Activated T-helper 17 cell treated with anti-CD3 and anti-CD28 coated beads, Interleukin-2, amount 50 U/mL, for 72 hours (primary cell): ENCODE measurements around the gene HASPIN. TPM values are rescaled to one million over a fixed set of nuclear protein-coding genes. Genes with fewer than 3 reads are reported as not detected.
"Not testable (repeated sequence)": the region's sequence is repeated elsewhere in the genome, so short reads cannot be mapped to it uniquely, and the experiment has no call there.

ENCODE experiments used
- ATAC-seq: fragments of 150-1000 bp; cut with Tn5 transposase; replicated peaks from 2 replicates; pipeline ENCODE4 v1.10.0; 2021; ENCODE audit warnings: mild to moderate bottlenecking, moderate library complexity
- H3K27ac Mint-ChIP-seq: one replicate; pipeline ENCODE4 v1.8.0; 2022; ENCODE audit warnings: mixed read lengths
- H3K27me3 Mint-ChIP-seq: one replicate; pipeline ENCODE4 v1.8.0; 2022; ENCODE audit warnings: mixed read lengths
- H3K36me3 Mint-ChIP-seq: one replicate; pipeline ENCODE4 v1.8.0; 2022; ENCODE audit warnings: low read depth, mild to moderate bottlenecking, mixed read lengths
- H3K4me1 Mint-ChIP-seq: one replicate; pipeline ENCODE4 v1.8.0; 2022; ENCODE audit warnings: mixed read lengths
- H3K4me3 Mint-ChIP-seq: one replicate; pipeline ENCODE4 v1.8.0; 2022; ENCODE audit warnings: mild to moderate bottlenecking, mixed read lengths
- H3K9me3 Mint-ChIP-seq: one replicate; pipeline ENCODE4 v1.8.0; 2022; ENCODE audit warnings: mixed read lengths
- total RNA-seq, 2 donors: library from RNA; stranded (reverse); gene quantifications; one replicate each; pipeline ENCODE4 v1.2.3, GENCODE V29; 2022

Gene HASPIN
- total RNA-seq, 2 donors from 2014 or later, result 12.4 to 21.5 TPM

DNA sequence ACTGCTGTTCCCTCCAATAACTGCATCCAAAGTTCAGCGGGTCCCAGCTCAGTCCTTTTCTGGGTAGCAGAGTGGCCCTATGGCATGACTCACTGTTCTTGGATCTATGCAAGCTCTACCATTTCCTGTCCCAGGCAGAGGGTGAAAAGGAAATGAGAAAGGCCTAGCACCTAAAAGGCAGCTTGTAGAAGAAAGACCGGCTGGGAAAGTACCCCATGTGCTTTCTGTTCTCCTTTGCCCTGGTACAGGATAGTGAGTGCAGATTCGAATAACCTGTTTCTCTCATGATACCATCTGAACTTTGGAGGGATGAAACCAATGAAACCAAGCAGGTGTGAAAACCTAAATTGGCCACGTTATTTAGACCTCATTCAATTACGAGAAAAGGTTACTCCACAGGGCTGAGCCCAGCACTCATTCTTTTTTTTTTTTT, 12.7 kb upstream of the HASPIN start:
- peak overlapping the region; percentile 62 for H3K4me3 Mint-ChIP-seq
- peaks cover 40% of the 10 kb centered on the region for H3K36me3 Mint-ChIP-seq
- no peaks in the 10 kb centered on the region for H3K9me3 Mint-ChIP-seq
- H3K27ac Mint-ChIP-seq, result peak overlapping the region; percentile 63
- peak; percentile 96 for ATAC-seq
- H3K27me3 Mint-ChIP-seq, result no peaks in the 10 kb centered on the region
- peaks cover 32% of the 10 kb centered on the region for H3K4me1 Mint-ChIP-seq

GRCh38 chr17:3712811-3713463, 10.8 kb upstream of the HASPIN start:
- peaks cover 32% of the 10 kb centered on the region for H3K4me1 Mint-ChIP-seq
- ATAC-seq, result peak; percentile 38
- no peaks in the 10 kb centered on the region for H3K27me3 Mint-ChIP-seq
- peak overlapping the region; percentile 59 for H3K4me3 Mint-ChIP-seq
- no peaks in the 10 kb centered on the region for H3K9me3 Mint-ChIP-seq
- H3K36me3 Mint-ChIP-seq, result peaks cover 60% of the 10 kb centered on the region
- peak overlapping the region; percentile 28 for H3K27ac Mint-ChIP-seq

- H3K27ac Mint-ChIP-seq, result no peak overlapping the region
- H3K36me3 Mint-ChIP-seq, result peaks cover 83% of the 10 kb centered on the region
- no peak overlapping the region for H3K4me3 Mint-ChIP-seq
- peaks cover 25% of the 10 kb centered on the region for H3K4me1 Mint-ChIP-seq
- no peak for ATAC-seq
- H3K27me3 Mint-ChIP-seq, result no peaks in the 10 kb centered on the region
- H3K9me3 Mint-ChIP-seq, result no peaks in the 10 kb centered on the region
These were observed 8.4 kb upstream of the HASPIN start for GRCh38 chr17:3715296-3715695.

- Mint-ChIP-seq H3K4me3 (no peak overlapping the region), H3K4me1 (peaks cover 21% of the 10 kb centered on the region), H3K27ac (no peak overlapping the region)
These were observed 5.5 kb upstream of the HASPIN start for GRCh38 chr17:3718201-3718600.

GRCh38 chr17:3719265-3719664, 4.4 kb upstream of the HASPIN start:
- H3K36me3 Mint-ChIP-seq, result peaks cover 90% of the 10 kb centered on the region
- H3K27ac Mint-ChIP-seq, result no peak overlapping the region
- peak overlapping the region; percentile 98 for H3K4me3 Mint-ChIP-seq
- no peak for ATAC-seq
- H3K4me1 Mint-ChIP-seq, result peaks cover 21% of the 10 kb centered on the region
- H3K27me3 Mint-ChIP-seq, result no peaks in the 10 kb centered on the region
- H3K9me3 Mint-ChIP-seq, result no peaks in the 10 kb centered on the region

More at GRCh38 chr17:3718201-3718600, 5.5 kb upstream of the HASPIN start:
- H3K9me3 Mint-ChIP-seq, result no peaks in the 10 kb centered on the region
- peaks cover 95% of the 10 kb centered on the region for H3K36me3 Mint-ChIP-seq
- no peaks in the 10 kb centered on the region for H3K27me3 Mint-ChIP-seq
- no peak for ATAC-seq

DNA sequence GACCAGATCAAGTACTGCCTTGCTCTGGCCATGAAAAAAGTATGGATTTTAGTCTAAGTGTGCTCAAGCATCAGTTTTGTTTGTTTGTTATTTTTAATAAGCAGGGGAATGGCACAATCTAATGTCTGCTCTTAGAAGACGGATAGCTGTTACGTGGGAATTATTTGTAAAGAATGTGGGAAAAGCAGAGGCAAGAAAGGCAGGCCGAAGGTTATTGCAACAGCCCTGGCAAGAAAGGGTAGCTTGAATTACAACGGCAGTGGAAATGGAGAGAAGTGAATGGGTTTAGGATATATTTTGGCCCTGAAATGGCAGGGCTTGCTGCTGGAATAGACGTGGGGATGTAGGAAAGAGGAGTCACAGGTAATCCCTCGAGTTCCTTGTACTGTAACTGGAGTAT, 987 bp upstream of the HASPIN start:
- H3K36me3 Mint-ChIP-seq, result peaks cover 77% of the 10 kb centered on the region
- no peaks in the 10 kb centered on the region for H3K27me3 Mint-ChIP-seq
- peaks cover 27% of the 10 kb centered on the region for H3K4me1 Mint-ChIP-seq
- ATAC-seq, result no peak
- no peaks in the 10 kb centered on the region for H3K9me3 Mint-ChIP-seq
- peak overlapping the region; percentile 94 for H3K27ac Mint-ChIP-seq
- H3K4me3 Mint-ChIP-seq, result peak overlapping the region; percentile 98

DNA sequence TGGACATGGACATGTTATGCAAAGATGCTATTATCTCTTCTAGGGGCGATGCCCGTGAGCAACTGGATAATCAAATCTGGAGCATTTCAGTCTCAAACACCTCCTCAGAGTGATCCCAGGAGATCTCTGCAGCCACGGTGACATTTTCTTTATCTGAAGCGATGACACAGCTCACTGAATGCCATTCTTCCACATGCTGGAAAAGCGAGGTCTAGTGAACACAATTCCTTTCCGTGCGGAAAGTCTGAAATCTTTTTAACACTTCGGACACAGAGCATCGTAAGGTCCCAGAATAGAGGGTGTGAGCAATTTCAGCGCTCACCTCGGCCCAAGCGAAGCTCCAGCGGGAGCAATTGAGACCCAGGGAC, 531 bp upstream of the HASPIN start:
- Mint-ChIP-seq H3K4me3 (peak overlapping the region; percentile 98), H3K27me3 (no peaks in the 10 kb centered on the region), H3K36me3 (peaks cover 73% of the 10 kb centered on the region), H3K4me1 (peaks cover 27% of the 10 kb centered on the region), H3K9me3 (no peaks in the 10 kb centered on the region), H3K27ac (peak overlapping the region; percentile 94)
- peak; percentile 5 for ATAC-seq

DNA sequence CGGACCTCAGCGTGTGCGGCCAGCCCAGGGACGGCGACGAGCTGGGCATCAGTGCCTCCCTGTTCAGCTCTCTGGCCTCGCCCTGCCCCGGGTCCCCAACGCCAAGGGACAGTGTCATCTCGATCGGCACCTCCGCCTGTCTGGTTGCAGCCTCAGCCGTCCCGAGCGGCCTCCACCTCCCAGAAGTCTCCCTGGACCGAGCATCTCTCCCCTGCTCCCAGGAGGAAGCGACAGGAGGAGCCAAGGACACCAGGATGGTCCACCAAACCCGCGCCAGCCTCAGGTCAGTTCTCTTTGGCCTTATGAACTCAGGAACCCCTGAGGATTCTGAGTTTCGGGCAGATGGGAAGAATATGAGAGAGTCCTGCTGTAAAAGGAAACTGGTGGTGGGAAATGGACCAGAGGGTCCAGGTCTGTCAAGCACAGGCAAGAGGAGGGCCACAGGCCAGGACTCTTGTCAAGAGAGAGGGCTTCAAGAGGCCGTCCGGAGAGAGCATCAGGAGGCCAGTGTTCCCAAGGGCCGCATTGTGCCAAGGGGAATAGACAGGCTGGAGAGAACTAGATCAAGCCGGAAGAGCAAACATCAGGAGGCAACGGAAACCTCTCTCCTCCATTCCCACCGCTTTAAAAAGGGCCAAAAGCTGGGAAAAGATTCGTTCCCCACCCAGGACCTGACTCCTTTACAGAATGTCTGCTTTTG, 825 bp downstream of the HASPIN start:
- Mint-ChIP-seq H3K9me3 (no peaks in the 10 kb centered on the region), H3K36me3 (peaks cover 59% of the 10 kb centered on the region), H3K4me3 (peak overlapping the region; percentile 98), H3K4me1 (peaks cover 27% of the 10 kb centered on the region), H3K27me3 (no peaks in the 10 kb centered on the region), H3K27ac (peak overlapping the region; percentile 90)
- no peak for ATAC-seq

DNA sequence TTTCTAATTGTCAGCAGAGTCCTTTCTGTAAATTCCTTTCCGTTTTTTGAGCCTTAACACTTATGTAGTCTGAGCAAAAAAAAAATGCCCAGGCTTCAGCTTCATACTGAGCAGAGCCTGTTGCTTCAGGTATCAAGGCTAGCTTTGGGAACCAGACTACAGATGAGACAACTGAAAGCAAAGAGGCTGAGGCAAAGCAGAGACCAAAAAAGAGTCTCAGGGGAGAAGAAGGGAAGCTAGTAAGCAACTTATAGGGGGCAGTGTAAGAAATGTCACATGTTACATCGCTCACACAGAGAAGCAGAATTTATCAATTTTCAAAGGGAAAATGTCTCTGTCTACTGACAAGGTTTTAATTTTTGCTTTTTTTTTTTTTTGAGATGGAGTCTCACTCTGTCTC, 3.3 kb downstream of the HASPIN start:
- ATAC-seq, result no peak
- no peaks in the 10 kb centered on the region for H3K27me3 Mint-ChIP-seq
- peaks cover 35% of the 10 kb centered on the region for H3K36me3 Mint-ChIP-seq
- no peak overlapping the region for H3K4me3 Mint-ChIP-seq
- H3K9me3 Mint-ChIP-seq, result no peaks in the 10 kb centered on the region
- peaks cover 14% of the 10 kb centered on the region for H3K4me1 Mint-ChIP-seq
- H3K27ac Mint-ChIP-seq, result no peak overlapping the region

DNA sequence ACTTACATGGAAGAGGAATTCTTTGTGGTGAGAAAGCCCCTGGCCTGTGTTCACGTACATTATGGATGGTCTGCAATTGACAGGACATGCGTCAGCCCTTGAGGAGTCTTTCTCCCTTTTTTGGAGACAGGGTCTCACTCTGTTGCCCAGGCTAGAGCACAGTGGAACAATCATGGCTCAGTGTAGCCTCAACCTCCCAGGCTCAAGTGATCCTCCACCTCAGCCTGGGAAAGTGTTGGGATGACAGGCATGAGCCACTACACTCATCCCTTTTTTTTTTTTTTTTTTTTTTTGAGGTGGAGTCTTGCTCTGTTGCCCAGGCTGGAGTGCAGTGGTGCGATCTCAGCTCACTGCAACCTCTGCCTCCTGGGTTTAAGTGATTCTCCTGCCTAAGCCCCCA, 4.4 kb downstream of the HASPIN start:
- H3K36me3 Mint-ChIP-seq, result peaks cover 25% of the 10 kb centered on the region
- H3K27me3 Mint-ChIP-seq, H3K4me3 Mint-ChIP-seq, ATAC-seq, H3K27ac Mint-ChIP-seq, H3K4me1 Mint-ChIP-seq, H3K9me3 Mint-ChIP-seq: not testable (repeated sequence)

DNA sequence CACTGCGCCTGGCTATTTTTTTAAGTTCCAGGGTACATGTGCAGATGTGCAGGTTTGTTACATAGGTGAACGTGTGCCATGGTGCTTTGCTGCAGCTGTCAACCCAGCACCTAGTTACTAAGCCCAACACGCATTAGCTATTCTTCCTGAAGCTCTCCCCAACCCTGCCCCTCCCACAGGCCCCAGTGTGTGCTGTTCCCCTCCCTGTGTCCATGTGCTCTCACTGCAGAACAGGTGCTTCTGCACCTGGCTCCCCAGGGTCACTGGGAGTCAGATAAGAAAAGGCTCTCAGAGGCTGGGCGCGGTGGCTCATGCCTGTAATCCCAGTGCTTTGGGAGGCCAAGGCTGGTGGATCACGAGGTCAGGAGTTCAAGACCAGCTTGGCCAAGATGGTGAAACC, 6.2 kb downstream of the HASPIN start:
- no peaks in the 10 kb centered on the region for H3K9me3 Mint-ChIP-seq
- no peaks in the 10 kb centered on the region for H3K27me3 Mint-ChIP-seq
- no peak overlapping the region for H3K4me3 Mint-ChIP-seq
- H3K36me3 Mint-ChIP-seq, result peaks cover 15% of the 10 kb centered on the region
- peaks cover under 1% of the 10 kb centered on the region for H3K4me1 Mint-ChIP-seq
- ATAC-seq, result no peak
- H3K27ac Mint-ChIP-seq, result no peak overlapping the region

DNA sequence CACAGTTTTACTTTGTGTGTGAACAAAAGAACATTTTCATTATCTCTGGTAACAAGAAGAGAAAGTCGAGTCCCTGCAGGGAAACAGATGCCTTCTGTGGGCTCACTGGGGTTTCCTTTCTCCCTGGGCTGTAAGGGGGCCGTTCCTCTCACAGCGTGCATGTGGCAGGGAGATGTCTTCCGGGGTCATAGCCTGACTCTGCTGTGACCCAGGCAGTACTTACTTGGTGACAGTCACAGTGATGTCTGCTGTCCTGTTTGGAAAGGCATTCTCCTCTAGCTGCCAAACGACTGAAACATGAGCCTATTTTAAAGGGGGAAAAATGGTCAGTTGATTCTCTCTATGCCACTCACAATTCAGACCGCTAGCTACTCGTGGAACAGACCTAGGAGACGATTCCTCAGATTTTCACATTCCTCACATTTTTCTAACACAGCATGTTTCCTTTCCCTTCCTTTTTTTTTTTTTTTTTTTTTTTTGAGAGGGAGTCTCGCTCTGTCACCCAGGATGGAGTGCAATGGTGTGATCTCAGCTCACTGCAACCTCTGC, 7.3 kb downstream of the HASPIN start:
- Mint-ChIP-seq H3K36me3 (peaks cover 4% of the 10 kb centered on the region), H3K4me1 (no peaks in the 10 kb centered on the region), H3K4me3 (no peak overlapping the region), H3K27ac (no peak overlapping the region), H3K9me3 (no peaks in the 10 kb centered on the region), H3K27me3 (no peaks in the 10 kb centered on the region)
- ATAC-seq, result no peak

DNA sequence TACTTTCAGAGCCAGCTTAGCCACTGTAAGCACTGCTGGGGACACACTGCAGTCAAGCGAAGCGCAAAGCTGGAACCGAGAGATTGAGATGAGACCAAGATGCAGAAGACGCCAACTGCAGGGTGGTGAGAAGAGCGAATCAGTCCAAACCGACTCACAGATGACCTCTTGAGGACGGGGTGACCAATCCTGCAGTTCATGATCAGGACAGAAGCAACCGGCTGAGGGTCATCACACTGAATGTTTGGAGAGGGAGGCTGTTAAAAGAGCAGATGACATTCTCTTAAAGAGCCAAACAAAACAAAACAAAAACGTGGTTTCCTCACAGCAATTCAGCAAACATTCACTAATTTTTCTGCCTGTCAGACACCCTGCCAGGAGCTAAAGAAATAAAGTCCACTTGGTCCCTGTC, 8.5 kb downstream of the HASPIN start:
- H3K4me1 Mint-ChIP-seq, result no peaks in the 10 kb centered on the region
- no peak for ATAC-seq
- no peak overlapping the region for H3K4me3 Mint-ChIP-seq
- H3K36me3 Mint-ChIP-seq, result no peaks in the 10 kb centered on the region
- no peaks in the 10 kb centered on the region for H3K9me3 Mint-ChIP-seq
- no peak overlapping the region for H3K27ac Mint-ChIP-seq
- no peaks in the 10 kb centered on the region for H3K27me3 Mint-ChIP-seq

- peaks cover 13% of the 10 kb centered on the region for H3K4me1 Mint-ChIP-seq
- ATAC-seq, H3K4me3 Mint-ChIP-seq, H3K27ac Mint-ChIP-seq, H3K9me3 Mint-ChIP-seq, H3K27me3 Mint-ChIP-seq, H3K36me3 Mint-ChIP-seq: not testable (repeated sequence)
These were observed 11.2 kb downstream of the HASPIN start for GRCh38 chr17:3734911-3735276.

- Mint-ChIP-seq H3K27me3 (no peaks in the 10 kb centered on the region), H3K36me3 (no peaks in the 10 kb centered on the region), H3K4me3 (no peak overlapping the region), H3K4me1 (peaks cover 16% of the 10 kb centered on the region), H3K9me3 (no peaks in the 10 kb centered on the region), H3K27ac (no peak overlapping the region)
- ATAC-seq, result no peak
These were observed 11.8 kb downstream of the HASPIN start for GRCh38 chr17:3735515-3735914.
